ENCODE results near the gene MBLAC1. TPM values are rescaled to one million over a fixed set of nuclear protein-coding genes. Genes with fewer than 3 reads are reported as not detected.

Gene MBLAC1
- total RNA-seq, 4 donors from 2014 or later, result 4.4 to 5.6 TPM; not detected in 2

- intact Hi-C loops (cut with DNase I; ENCODE audit: low total_unique reads), result loop anchor here (5.0 kb wide), 1 partner anchor 90 kb away; no protein-coding TSS in a partner anchor
- Histone ChIP-seq H3K9me3 (no peaks in the 10 kb centered on the region), H3K4me3 (no peak overlapping the region), H3K36me3 (no peaks in the 10 kb centered on the region), H3K4me1 (peaks cover 6 to 37% (median 21%) of the 10 kb centered on the region in 4 donors), H3K27ac (no peak overlapping the region), H3K27me3 (no peaks in the 10 kb centered on the region)
- TF ChIP-seq POLR2A (IDR thresholded peaks at IDR 0.05), result no peak
- TF ChIP-seq EP300 (IDR thresholded peaks at IDR 0.05; ENCODE audit: low read depth), result no peak
- no peak for TF ChIP-seq POLR2AphosphoS5 (IDR thresholded peaks at IDR 0.05)
- TF ChIP-seq CTCF (IDR thresholded peaks at IDR 0.05), result no peak
- DNase-seq, result no peak
- in situ Hi-C loops (cut with MboI; ENCODE audit: low pct_ligation_motif_present in 1 of 4, low pct_unique_long_range_greater_than_20kb in 1 of 4, low sequenced_read_pairs in 3 of 4), result loop anchor here in 1 of 4 donors (5.0 kb wide), 1 partner anchor 85 kb away; the partner anchor contains the start of gene PVRIG
- WGBS, 2 donors (ENCODE audit: low coverage in 1 of 2), result 48 to 60% methylated on average over 5 to 7 of the region's 7 CpGs
Observed at GRCh38 chr7:100132126-100132525, 5.4 kb downstream of the MBLAC1 start.

- in situ Hi-C loops (cut with MboI; ENCODE audit: low pct_ligation_motif_present in 1 of 4, low pct_unique_long_range_greater_than_20kb in 1 of 4, low sequenced_read_pairs in 3 of 4), result loop anchor here in 1 of 4 donors (5.0 kb wide), 1 partner anchor 85 kb away; the partner anchor contains the start of gene PVRIG
- TF ChIP-seq CTCF (IDR thresholded peaks at IDR 0.05), result peak; percentile 75 to 96 (median 82)
- TF ChIP-seq POLR2A (IDR thresholded peaks at IDR 0.05), result no peak
- 17 to 36% methylated on average over 2 to 3 of the region's 3 CpGs for WGBS, 2 donors (ENCODE audit: low coverage in 1 of 2)
- no peaks in the 10 kb centered on the region for H3K36me3 ChIP-seq
- peak; percentile 76 for DNase-seq
- H3K27me3 ChIP-seq, result no peaks in the 10 kb centered on the region
- intact Hi-C loops (cut with DNase I; ENCODE audit: low total_unique reads), result loop anchor here (5.0 kb wide), 1 partner anchor 90 kb away; no protein-coding TSS in a partner anchor
- H3K9me3 ChIP-seq, result no peaks in the 10 kb centered on the region
- H3K27ac ChIP-seq, result no peak overlapping the region
- H3K4me3 ChIP-seq, result no peak overlapping the region
- peaks cover 6 to 37% (median 20%) of the 10 kb centered on the region in 4 donors for H3K4me1 ChIP-seq
Observed at GRCh38 chr7:100132697-100133151, 6.0 kb downstream of the MBLAC1 start.

- H3K4me1 ChIP-seq, result peaks cover 0 to 21% (median 8%) of the 10 kb centered on the region in 4 donors
- H3K4me3 ChIP-seq, result no peak overlapping the region
- H3K27ac ChIP-seq, result peak overlapping the region in 3 of 4 donors; percentile 17 to 55 (median 41)
- TF ChIP-seq EP300 (IDR thresholded peaks at IDR 0.05; ENCODE audit: low read depth), result no peak
- H3K9me3 ChIP-seq, result no peaks in the 10 kb centered on the region
- H3K36me3 ChIP-seq, result no peaks in the 10 kb centered on the region
- no peak for DNase-seq
- WGBS, 2 donors (ENCODE audit: low coverage in 1 of 2), result 43 to 65% methylated on average over 6 to 13 of the region's 13 CpGs
- in situ Hi-C loops (cut with MboI; ENCODE audit: low pct_ligation_motif_present in 1 of 4, low pct_unique_long_range_greater_than_20kb in 1 of 4, low sequenced_read_pairs in 3 of 4), result no loop called here
- intact Hi-C loops (cut with DNase I; ENCODE audit: low total_unique reads), result loop anchor here (5.0 kb wide), 1 partner anchor 74 kb away; no protein-coding TSS in a partner anchor
- no peaks in the 10 kb centered on the region for H3K27me3 ChIP-seq
Observed at GRCh38 chr7:100137851-100138760, 11.3 kb downstream of the MBLAC1 start.

DNA sequence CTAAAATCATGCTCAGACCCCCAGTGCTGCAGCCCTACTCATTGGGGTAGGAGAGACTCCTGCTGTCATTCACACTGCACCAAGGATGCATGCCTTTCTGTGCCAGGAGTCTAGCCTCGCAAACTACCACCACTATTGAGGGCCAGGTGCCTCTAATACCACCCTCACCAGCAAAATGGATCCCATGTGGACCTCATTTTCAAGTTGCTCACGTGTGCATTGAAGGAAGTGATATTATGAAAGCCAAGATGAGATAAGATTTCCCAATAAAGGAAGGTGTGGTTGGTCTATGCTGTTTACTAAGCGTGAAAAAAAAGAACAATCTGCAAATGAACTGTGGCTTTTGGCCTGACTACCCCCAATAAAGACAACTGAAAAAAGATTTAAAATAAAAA lies 14.8 kb downstream of the MBLAC1 start:
- peak in 2 of 3 donors; percentile 48 to 57 for TF ChIP-seq POLR2AphosphoS5 (IDR thresholded peaks at IDR 0.05)
- TF ChIP-seq EP300 (IDR thresholded peaks at IDR 0.05; ENCODE audit: low read depth), result peak; percentile 65
- no peak for TF ChIP-seq CTCF (IDR thresholded peaks at IDR 0.05)
- TF ChIP-seq POLR2A (IDR thresholded peaks at IDR 0.05), result no peak
- no peaks in the 10 kb centered on the region for H3K36me3 ChIP-seq
- in situ Hi-C loops (cut with MboI; ENCODE audit: low pct_ligation_motif_present in 1 of 4, low pct_unique_long_range_greater_than_20kb in 1 of 4, low sequenced_read_pairs in 3 of 4), result no loop called here
- H3K27ac ChIP-seq, result peak overlapping the region; percentile 70 to 78 (median 75)
- DNase-seq, result no peak
- peaks cover 0 to 21% (median 8%) of the 10 kb centered on the region in 4 donors for H3K4me1 ChIP-seq
- no peak overlapping the region for H3K4me3 ChIP-seq
- no peaks in the 10 kb centered on the region for H3K9me3 ChIP-seq
- WGBS, 2 donors (ENCODE audit: low coverage in 1 of 2), result 42 to 67% methylated on average over 1 to 3 of the region's 3 CpGs
- intact Hi-C loops (cut with DNase I; ENCODE audit: low total_unique reads), result no loop called here
- H3K27me3 ChIP-seq, result no peaks in the 10 kb centered on the region
